ENCODE results near the gene SKOR2. TPM values are rescaled to one million over a fixed set of nuclear protein-coding genes. Genes with fewer than 3 reads are reported as not detected.

Gene SKOR2
- total RNA-seq, 2 donors from 2014 or later, result not detected

DNA sequence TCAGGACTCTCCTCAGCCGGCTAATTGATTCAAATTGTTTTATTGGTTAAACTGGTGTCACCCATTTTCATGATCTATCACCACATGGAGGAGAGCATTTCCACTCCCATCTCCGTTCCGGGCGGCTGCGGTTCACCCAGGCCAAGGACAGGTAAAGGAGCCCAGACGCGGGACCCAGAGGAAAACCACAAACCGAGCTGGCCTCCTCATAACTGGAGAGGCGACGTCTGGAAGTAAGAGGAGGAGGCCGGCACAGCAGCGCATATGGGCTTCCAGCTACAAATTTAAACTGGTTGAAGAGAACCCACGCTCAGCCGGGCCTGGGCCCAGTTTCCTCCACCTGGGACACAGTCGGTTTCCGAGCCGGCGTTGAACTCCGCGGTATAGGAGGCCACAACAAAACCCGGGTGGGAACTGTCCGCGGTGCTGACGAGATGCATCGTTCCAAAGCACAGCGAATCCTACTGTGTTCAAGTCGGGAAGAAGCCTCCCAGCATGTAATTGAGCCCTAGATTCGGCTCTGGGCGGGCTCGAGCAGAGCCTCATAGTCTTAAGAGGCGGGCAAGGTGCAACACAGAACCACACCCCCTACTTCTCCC, 3.0 kb upstream of the SKOR2 start:
- TF ChIP-seq, protein P1, sequence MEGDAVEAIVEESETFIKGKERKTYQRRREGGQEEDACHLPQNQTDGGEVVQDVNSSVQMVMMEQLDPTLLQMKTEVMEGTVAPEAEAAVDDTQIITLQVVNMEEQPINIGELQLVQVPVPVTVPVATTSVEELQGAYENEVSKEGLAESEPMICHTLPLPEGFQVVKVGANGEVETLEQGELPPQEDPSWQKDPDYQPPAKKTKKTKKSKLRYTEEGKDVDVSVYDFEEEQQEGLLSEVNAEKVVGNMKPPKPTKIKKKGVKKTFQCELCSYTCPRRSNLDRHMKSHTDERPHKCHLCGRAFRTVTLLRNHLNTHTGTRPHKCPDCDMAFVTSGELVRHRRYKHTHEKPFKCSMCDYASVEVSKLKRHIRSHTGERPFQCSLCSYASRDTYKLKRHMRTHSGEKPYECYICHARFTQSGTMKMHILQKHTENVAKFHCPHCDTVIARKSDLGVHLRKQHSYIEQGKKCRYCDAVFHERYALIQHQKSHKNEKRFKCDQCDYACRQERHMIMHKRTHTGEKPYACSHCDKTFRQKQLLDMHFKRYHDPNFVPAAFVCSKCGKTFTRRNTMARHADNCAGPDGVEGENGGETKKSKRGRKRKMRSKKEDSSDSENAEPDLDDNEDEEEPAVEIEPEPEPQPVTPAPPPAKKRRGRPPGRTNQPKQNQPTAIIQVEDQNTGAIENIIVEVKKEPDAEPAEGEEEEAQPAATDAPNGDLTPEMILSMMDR (IDR thresholded peaks at IDR 0.05), result no peak
- no peaks in the 10 kb centered on the region for H3K36me3 ChIP-seq
- peaks cover 7% of the 10 kb centered on the region for H3K27me3 ChIP-seq (replicated peaks; ENCODE audit: insufficient read depth)
- no peak overlapping the region for H3K4me3 ChIP-seq
- ATAC-seq (ENCODE audit: insufficient number of reproducible peaks, low FRiP score, low read depth) (no peak), DNase-seq (ENCODE audit: low spot score) (no peak)
- H3K4me1 ChIP-seq (ENCODE audit: control insufficient read depth in 1 of 2, low read depth in 2 of 2), result no peaks in the 10 kb centered on the region
- H3K9me3 ChIP-seq, result no peaks in the 10 kb centered on the region
- no peak overlapping the region for H3K27ac ChIP-seq

DNA sequence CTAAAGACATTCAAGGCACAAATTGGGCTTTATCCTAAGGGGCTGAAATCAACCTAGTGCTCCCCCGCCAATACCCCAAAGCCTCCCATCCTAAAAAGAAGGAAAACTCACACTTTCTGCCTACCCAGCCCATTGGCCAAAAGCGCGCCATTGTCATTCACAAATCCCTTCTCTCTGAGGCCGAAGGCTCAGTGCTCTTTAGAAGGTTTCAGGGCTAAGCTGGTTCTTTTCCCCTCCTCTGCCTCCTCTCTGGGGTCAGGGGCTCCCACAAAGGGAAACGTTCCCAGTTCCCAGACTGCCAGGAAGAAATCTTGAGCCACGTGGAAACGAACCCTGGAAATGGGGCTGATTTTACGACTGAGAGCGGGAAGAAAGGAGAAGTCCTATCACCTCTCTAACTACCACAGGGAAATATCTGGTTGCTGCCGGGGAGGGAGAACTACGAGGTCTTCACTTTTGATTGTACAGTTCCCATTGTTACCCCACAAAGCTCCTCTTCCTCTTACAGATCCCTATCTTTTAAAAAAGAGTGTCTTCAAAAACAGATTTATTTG, 1.7 kb upstream of the SKOR2 start:
- TF ChIP-seq, protein P1 (IDR thresholded peaks at IDR 0.05), result no peak
- no peaks in the 10 kb centered on the region for H3K36me3 ChIP-seq
- H3K27ac ChIP-seq, result no peak overlapping the region
- no peaks in the 10 kb centered on the region for H3K9me3 ChIP-seq
- DNase-seq (ENCODE audit: low spot score) (no peak), ATAC-seq (ENCODE audit: insufficient number of reproducible peaks, low FRiP score, low read depth) (no peak)
- H3K4me1 ChIP-seq (ENCODE audit: control insufficient read depth in 1 of 2, low read depth in 2 of 2), result no peaks in the 10 kb centered on the region
- peaks cover 9% of the 10 kb centered on the region for H3K27me3 ChIP-seq (replicated peaks; ENCODE audit: insufficient read depth)
- no peak overlapping the region for H3K4me3 ChIP-seq

DNA sequence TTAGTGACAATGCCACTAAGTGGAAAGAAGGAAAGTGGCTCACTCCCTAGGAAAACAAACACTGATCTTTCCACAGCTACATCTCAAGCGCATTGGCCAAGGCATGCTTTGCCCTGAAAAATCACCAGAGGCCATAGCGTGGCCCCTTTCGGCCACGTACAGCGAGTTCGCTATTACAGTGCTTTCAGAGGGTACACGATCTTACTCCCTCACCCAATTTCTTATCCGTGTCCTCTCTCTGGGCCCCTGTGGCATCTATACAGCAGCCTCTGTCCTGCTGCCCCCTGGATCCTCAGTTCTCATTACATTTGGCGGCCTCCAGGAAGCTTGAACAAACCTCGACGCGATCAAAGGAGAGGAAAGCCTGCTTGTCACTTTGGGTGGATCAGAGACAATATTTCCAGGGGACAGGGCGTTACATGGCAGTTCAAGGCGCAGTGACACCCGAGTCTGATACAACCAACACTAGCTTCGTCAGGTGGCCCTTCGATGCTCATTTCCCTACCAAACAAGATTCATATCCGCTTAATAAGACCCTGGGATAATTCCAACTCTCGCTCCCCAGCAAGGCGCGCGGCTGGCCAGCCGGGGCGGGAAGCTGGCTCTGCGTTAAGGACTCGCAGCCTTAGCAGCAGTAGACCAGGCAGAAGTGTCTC, 941 bp downstream of the SKOR2 start:
- H3K27ac ChIP-seq, result no peak overlapping the region
- DNase-seq (ENCODE audit: low spot score) (no peak), ATAC-seq (ENCODE audit: insufficient number of reproducible peaks, low FRiP score, low read depth) (no peak)
- TF ChIP-seq, protein P1 (IDR thresholded peaks at IDR 0.05), result no peak
- H3K4me3 ChIP-seq, result no peak overlapping the region
- H3K27me3 ChIP-seq (replicated peaks; ENCODE audit: insufficient read depth), result peaks cover 9% of the 10 kb centered on the region
- no peaks in the 10 kb centered on the region for H3K4me1 ChIP-seq (ENCODE audit: control insufficient read depth in 1 of 2, low read depth in 2 of 2)
- H3K36me3 ChIP-seq, result no peaks in the 10 kb centered on the region
- no peaks in the 10 kb centered on the region for H3K9me3 ChIP-seq

DNA sequence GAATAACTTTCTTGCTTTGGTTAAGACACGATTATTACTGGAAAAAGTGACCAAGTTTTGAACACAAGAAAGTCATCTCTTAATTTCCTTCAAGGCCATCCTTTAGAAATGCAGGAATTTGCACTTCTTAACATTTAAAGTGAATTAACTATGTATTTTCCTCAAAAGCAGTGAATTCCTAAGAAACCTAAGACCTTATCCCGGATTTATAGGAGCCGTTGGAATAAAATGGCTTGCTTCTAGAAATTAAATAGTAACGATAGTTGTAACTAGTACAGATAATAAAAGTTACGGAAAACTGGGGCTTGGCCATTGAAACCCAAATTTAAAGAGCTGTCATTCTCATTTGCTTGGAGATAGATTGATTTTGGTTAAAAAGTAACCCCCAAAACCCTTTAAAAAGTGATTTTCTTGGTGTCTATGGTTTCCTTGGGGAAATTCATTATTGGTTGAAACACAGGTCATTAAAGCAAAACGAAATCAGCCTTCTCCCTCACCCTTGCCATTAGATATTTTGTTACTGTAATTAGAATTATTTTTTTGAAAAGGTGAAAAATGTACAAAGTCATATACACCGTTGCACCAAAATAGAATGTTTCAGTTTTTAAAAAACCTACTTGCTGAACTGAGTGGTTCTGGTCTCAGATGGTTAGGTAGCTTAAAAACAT, 2.0 kb downstream of the SKOR2 start:
- no peaks in the 10 kb centered on the region for H3K36me3 ChIP-seq
- TF ChIP-seq, protein P1 (IDR thresholded peaks at IDR 0.05), result no peak
- no peak overlapping the region for H3K4me3 ChIP-seq
- no peak overlapping the region for H3K27ac ChIP-seq
- no peak for DNase-seq (ENCODE audit: low spot score)
- H3K27me3 ChIP-seq (replicated peaks; ENCODE audit: insufficient read depth), result peaks cover 8% of the 10 kb centered on the region
- H3K9me3 ChIP-seq, result no peaks in the 10 kb centered on the region
- no peaks in the 10 kb centered on the region for H3K4me1 ChIP-seq (ENCODE audit: control insufficient read depth in 1 of 2, low read depth in 2 of 2)
- ATAC-seq (ENCODE audit: insufficient number of reproducible peaks, low FRiP score, low read depth), result no peak

DNA sequence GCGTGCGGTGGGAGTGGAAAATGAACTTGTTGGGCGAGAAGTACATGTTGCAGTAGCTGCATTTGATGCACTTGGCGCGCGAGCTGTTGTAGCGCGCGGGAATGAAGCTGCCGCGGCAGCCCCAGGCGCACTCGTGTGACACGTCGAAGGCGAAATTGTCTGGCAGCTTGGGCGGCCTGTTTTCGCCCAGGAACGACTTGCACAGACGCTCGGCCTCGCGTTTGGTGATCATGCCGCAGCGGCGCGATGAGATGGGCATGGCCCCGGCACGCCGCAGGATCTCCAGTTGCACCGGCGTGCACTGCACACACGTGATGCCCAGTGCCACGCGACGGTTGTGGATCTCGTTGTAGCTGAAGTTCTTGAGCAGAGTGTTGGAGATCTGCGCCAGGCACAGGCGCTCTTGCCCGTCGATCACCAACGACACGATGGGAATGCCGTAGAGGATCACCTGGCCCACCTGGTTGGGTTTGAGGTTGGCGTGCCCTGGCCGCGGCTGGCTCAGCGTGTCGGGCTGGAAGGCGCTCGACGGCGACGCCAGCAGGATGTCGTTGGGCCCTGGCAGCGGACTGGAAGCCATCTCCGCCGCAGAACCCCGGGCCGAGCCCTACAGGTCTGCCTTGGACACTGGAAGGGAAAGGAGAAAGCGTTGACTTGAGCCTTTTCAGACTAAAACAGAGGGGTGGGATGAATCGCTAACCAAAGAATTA, 2.7 kb downstream of the SKOR2 start:
- H3K27me3 ChIP-seq (replicated peaks; ENCODE audit: insufficient read depth), result peaks cover 3% of the 10 kb centered on the region
- DNase-seq (ENCODE audit: low spot score), result no peak

More for the DNA sequence above, 2.7 kb downstream of the SKOR2 start:
- no peak overlapping the region for H3K4me3 ChIP-seq
- no peaks in the 10 kb centered on the region for H3K9me3 ChIP-seq
- ATAC-seq (ENCODE audit: insufficient number of reproducible peaks, low FRiP score, low read depth), result no peak
- H3K27ac ChIP-seq, result no peak overlapping the region
- H3K36me3 ChIP-seq, result no peaks in the 10 kb centered on the region
- TF ChIP-seq, protein P1 (IDR thresholded peaks at IDR 0.05), result no peak
- no peaks in the 10 kb centered on the region for H3K4me1 ChIP-seq (ENCODE audit: control insufficient read depth in 1 of 2, low read depth in 2 of 2)

All from thoracic aorta (tissue), 2 donors.